Measurements from ENCODE around the gene REELD1.

Gene REELD1

DNA sequence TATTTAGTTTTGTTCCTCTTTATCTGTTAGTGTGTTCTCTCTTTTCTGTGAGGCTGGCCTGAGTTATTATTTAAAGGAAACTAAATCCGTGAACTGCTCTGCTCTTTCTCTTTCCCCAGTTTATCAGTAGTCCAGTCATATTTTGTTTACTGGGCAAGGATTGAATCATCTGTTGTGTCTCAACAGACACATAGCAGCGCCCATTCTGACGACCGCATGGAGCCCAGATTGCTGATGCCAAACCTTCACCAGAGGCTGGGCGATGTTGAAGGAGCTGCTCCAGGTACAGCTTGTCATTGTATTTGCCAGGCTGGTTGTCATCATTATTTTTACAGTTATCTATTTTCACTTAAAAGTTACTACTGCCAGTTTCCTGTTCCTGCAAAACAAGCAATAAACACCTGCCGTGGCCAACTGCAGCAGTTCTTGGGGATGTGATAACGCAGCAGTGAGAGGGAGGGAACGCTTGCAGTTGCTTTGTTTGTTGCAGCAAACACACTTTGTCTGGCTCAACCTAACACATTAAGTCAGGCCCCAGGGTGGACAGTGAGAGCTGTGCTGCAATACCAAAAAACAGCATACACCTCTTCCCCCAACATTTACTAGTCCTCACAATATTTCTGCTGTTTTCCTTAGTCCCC, 10.1 kb downstream of the REELD1 start:
- no peak for DNase-seq (ENCODE audit: low spot score)

DNA sequence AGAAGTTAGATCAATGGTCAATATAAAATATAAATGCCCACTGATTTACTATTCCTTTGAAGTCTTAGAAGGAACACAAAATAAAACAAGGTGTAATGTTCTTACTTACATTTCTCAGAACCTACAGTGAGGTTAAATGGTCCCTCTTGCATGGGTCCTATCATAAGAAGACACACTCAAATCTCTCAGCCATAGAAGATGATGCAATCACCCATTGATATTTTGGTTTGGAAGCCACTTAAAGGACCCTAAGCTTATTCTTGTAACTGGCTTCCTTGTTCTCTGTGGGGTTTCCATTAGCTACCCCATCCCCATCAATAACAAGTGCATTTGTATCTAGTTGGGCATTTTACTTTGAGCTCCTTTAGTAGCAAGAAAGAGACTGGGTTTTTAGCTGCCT, 15.1 kb downstream of the REELD1 start:
- no peak for DNase-seq (ENCODE audit: low spot score)

DNA sequence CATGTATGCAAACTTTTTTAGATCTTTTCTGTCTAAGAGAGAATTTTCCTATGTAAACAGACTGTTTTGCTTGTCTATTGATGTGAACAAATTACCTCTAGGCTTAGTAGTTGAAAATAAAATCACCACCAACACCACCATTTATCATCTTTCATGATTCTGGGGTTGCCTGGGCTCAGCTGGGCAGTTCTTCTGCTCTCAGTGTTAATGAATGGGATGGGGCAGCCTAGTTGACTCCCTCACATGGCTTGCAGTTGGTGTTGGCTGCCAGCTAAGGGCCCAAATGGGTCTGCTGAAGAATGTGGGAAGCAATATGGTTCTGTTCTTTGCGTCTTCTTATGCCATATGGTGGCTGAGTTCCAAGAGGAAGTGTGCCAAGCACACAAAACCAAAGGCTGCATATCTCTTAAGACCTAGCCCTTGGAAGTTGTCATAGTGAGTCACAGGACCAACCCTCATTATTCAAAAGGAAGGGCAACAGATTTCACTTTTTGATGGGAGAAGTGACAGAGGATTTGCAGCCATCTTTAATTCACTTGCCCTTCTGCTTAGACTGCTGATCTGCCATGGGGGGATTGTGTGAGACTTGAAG, 17.9 kb downstream of the REELD1 start:
- DNase-seq (ENCODE audit: low spot score): no peak

DNA sequence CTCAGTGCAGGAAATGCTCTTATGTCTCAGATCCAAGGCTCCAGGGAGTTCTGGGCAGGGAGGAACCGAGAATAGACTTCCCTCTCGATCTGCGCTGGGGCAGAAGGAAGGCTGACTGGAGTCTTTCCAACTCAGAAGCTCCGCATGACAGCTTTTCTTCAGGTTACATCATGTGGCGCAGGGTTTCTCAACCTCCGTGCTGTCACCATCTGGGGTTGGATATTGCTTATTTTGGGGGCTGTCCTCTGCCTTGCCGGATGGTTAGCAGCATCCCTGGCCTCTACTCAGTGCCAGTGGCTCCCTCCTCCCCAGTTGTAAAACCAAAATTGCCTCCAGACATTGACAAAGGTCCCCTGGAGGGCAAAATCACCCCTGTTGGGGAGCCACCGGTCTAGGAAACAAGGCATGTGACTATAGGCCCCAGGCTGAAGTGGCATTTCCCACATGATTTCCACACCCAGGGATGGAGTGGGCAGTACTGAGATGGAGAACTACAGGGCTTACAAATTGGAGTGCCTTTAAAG, 21.4 kb downstream of the REELD1 start:
- DNase-seq (ENCODE audit: low spot score): no peak

DNA sequence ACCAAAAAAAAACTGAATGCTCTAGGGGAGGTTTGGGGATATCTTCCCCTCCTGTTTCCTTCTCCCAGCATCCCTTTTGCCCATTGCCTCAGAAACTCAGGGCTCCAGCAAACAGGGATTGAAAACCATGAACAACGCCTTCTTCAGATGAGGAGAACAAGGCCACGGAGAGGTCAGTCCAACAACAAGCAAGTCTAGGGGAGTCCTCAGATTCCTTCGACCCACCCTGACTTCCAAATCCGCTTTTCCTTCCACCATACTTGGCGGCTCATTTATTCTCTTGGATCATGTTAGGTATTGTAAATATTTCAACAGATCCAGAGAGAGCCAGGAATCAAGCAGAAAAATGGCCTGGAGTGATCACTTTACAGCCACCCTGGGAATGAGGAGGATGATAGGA, 21.9 kb downstream of the REELD1 start:
- no peak for DNase-seq (ENCODE audit: low spot score)

DNA sequence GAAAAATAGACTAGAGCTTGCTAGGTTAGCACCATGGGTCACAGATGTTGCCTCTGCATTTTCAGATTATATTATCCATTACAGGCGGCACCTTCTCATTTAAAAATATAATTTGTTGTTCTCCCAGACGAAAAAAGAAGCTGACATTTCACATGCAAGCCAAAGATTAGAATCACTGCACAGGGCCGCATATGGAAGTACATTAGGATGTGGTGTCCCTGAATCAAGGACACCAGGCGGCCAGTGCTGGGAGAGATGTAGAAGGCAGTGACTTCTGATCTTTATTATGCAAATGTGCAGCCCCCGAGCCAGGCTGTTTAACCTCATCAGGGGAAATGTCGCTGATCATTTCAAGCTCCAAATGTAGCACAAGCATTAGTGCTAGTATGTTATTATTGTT, 22.8 kb downstream of the REELD1 start:
- DNase-seq (ENCODE audit: low spot score): no peak

DNA sequence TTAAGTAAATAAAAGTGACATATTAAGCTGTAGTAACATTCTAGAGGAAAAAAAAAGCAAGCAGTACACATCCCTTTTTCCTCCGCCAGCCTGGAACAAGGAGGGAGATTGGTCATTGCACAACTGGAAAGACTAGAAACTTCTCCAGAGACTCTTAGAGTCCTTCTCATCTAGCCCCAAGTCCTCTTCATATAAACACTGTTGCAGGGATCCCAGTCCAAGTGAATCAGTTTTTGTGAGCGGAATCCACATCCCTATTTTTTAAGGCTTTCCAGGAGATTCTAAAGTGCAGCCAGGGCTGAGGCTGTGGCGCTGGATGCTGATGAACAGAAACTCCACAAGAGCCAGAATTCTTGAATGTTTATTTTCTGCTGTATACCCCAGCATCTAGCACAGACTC, 23.8 kb downstream of the REELD1 start:
- no peak for DNase-seq (ENCODE audit: low spot score)

DNA sequence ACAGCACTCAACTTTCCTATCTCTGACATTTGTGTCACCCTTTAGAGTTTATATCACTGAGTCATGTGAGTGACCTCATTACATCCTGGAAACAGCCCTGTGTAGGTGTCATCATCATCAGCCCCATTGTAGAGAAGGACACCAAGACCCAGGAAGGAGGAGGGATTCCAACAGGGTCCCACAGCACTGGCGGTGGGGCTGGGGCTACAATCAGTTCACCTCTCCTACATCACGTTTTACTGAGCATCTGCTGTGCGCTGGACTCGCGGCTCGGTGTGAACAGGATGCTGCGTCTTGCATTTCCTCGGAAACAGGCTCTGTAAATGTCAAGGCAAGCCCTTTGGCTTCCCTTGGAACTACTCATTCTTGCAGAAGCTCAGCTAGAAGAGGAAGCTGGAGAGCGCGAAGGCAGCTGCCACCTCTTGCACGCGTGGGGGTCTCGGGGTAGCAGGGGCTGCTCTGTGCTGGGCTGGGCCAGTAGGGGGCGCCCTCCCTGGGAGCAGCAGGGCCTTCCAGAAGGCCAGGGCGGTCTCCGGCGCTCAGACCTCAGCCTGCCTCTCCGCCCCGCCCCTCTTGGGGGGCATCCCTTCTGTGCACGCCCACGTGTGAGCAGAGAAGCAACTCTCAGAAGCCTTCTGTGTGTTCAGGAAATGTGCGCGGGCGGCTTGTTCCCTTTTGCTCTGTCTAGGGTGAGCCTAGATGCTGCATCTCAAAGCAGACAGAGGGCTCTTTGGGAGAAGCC, 29.0 kb downstream of the REELD1 start:
- no peak for DNase-seq (ENCODE audit: low spot score)

DNA sequence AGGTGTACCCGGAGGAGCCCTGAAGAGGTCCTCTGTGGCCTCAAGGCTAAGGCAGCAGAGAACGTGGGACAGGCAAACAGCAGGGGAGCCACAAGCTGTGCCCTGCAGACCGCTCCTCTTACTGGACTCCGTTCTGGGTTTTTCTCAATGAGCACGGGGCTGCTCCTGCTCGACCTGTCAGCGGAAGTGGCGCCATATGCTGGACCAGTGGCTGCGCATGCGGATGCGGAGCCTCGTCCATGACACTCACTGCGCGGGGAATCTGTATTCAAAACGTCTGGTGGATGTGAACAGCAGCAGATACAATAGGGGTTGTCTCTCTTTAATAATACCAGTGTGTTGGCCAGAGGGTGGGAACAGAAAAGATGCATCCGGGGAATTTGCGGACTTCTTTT, 29.5 kb downstream of the REELD1 start:
- DNase-seq (ENCODE audit: low spot score): no peak

DNA sequence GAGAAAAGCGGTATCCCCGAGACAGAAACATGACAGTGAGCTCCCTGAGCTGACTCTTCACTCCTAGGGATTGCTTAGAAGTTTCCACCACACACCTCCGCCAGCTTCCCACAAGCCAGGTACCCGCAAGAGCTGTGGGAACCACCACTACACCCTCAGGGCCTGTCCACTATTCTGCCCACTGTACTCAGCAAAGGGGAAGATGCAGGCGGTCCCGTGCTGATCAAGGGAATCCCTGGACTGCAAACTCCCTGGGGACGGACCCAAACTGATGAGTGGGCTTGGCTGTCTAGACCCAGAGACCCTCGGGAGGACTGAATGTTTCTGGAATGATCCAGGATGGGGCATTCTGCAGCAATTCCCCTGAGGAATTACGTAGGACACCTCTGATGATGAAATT, 30.2 kb downstream of the REELD1 start:
- no peak for DNase-seq (ENCODE audit: low spot score)

DNA sequence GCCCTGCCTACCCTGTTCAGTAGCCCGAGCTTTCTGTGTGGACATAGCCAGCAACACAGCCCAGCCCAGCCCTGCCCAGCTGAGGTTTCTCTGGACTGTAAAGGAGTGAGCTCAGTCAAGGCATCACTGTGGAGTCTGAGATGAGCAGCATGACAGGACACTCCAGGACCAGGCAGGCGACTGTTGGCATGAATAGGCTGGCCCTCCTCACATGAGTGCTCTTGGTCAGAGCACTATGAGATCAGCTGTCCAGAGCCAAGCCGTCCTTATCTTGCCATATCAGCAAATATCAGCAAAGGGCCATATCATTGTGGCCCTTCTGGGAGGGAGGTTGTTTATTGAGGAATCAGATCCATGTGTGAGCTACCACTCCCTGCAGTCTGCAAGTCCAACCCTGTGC, 30.9 kb downstream of the REELD1 start:
- DNase-seq (ENCODE audit: low spot score): no peak

DNA sequence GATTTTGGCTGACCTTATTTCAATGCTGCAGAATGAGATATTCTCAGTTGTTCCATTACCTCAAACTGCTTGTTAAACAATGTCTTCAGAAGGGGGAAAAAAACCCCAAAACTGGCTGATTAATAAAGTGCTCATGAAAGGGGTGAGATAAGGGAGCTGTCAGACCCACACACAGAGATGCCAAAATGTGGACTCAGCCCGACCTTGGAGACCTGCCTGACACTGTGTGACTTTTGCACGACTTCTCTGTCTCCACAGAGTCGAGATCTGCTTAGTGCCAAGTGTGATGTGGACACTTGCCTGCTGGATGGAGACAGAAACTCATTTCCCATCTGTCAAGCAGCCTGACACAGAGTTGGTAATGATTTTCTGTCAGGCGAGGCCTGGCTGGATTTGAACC, 31.5 kb downstream of the REELD1 start:
- DNase-seq (ENCODE audit: low spot score): no peak

DNA sequence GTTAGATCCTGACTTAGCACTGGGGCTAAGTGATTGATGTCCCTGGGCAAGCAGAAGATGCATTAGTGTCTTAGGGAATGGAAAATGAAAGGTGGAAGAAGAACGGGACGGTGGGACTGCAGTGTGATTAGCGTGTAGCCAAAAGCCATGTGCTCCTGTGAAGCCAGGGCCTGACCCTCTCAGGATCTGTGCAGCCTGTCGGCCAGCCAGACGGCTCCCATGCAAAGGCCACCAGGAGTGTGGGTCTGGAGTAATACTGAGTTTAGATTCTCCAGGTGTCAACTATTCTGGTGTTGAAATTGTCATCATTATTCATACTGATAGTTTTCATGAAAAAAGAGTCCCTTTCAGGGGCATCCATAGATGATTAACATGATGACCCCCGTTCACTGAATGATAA, 32.0 kb downstream of the REELD1 start:
- DNase-seq (ENCODE audit: low spot score): no peak

DNA sequence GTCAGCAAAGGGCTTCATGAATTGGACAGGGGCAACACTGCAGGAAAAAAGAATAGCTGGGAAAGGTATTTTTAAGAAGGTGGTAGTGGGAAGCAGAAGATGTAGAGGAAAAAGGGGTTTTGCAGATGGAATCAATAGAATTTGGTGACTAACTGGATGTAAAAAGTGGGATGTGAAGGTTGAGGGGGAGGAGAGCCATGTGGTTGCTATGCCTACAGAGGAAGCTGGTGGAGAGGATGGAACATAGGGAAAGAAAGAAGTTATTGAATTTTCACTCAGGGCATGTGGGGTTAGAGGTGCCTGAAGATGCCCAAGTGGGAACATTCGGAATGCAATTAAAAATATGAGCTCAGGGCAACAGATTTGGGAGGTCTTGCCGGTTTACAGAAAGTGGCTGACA, 33.0 kb downstream of the REELD1 start:
- DNase-seq (ENCODE audit: low spot score): no peak

DNA sequence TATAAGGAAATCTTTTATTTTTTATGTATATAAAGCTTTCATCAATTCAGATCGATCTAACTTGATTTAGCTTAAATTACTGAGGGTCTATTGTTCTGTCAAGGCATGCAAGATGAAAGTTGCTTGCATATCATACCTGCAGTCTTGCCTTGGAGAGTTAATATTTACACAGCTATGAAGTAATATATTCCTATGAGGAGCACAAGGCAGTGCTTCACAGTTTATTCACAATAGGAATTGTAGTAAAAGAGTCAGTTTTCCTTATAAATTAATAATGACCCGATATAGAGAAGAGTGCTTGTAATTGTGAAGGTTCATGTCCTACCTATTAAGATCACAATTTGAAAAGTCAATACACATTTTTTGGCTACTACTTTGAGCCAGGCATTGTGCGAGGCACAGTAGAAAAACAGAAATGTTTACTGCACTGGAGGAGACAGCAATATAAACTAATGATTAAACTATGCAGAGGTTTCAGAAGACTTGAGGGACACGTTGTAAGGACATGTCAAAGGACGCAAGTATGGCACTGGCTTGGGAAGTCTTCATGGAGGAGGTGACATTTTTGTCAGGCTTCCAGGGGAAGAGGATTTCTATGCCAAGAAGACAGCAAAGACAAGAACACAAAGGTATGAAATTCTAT, 38.8 kb downstream of the REELD1 start:
- DNase-seq (ENCODE audit: low spot score): no peak

DNA sequence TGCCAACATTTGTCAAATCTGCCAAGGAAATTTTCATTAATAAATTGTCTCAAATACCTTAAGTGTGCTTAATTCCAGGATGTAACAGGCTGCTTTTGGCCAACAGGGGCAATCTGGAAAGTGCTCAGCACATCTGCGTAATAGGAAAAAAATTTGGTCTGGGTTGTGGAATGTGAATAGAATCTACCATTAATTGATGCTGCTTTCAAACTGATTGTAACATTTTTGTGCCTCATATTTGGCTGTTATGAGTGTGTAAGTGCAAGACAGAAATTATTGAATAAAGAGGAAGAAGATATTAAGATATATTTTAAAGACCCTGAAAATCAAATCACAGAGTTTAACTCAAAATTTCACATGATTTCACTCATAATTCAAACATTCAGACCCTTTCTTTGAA, 41.1 kb downstream of the REELD1 start:
- no peak for DNase-seq (ENCODE audit: low spot score)

DNA sequence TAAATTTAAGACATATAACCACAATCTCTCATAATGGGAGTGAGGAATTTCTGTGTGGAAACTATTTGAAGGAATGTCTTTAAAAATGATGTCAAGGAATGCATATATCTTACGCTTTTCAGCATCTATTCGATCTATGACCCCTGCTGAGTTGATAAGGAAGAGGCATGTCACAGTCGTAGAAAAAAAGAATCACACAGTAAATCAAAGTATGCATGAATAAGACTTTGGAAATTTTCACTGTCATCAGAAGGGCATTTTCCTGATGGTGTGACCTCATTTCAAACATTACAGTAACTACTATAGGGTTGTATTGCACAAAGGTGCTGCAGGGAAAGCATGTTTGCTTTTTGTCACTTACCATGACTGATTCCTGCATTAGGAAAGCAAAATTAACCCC, 41.5 kb downstream of the REELD1 start:
- DNase-seq (ENCODE audit: low spot score): no peak

DNA sequence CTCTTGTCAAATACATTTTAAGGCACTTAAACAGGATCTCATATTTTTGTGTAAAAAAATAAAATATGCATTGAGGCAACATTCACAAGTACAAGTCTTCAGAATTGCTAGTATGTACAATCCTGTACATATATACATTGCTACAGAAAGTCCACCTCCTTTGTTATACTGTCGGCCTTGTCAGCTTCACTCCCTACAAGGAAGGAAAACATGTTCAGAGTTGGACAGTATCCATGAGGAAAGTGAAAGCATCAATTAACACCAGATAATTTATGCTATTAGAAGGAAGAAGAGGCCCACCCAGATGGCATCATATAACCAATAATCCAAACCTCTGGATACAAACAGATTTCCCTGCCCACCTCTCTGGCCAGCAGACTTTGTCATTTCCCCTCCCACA, 42.0 kb downstream of the REELD1 start:
- no peak for DNase-seq (ENCODE audit: low spot score)

DNA sequence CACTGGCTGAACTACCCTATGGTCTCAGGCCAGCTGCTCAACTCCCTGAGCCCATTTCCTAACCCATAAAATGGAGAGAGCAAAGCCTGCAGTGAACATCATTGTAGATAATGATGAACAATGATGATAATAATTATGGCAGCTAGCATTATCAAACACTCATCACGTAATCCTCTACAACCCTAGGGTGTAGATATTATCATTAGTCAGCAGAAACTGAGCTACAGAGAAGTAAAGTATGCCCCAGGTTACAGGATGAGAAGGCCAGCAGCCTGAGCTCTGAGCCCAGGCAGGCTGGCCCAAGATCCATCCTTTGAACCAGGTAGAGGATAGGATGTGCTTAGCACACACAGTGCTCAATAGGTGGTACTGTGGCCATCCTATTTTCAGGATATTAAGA, 43.2 kb downstream of the REELD1 start:
- DNase-seq (ENCODE audit: low spot score): no peak

DNA sequence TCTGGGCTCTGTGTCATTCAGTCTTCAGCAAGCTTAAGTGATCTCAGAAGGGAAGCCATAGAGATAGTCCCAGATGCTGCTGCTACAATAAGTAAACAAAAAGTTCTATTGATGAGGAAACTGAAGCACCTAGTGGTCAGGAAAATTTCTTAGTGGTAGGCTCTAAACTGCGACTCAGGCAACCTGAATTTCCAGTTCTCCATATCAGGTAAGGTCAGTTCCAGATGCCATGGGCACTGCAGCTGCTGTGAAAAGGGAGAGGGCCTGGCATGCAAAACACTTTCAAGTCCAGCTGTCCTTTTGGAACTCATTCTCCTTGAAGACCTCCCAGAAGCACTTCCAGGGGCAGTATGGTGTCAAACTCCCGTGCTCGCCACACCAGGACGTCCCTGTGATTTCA, 46.2 kb downstream of the REELD1 start:
- DNase-seq (ENCODE audit: low spot score): no peak

DNA sequence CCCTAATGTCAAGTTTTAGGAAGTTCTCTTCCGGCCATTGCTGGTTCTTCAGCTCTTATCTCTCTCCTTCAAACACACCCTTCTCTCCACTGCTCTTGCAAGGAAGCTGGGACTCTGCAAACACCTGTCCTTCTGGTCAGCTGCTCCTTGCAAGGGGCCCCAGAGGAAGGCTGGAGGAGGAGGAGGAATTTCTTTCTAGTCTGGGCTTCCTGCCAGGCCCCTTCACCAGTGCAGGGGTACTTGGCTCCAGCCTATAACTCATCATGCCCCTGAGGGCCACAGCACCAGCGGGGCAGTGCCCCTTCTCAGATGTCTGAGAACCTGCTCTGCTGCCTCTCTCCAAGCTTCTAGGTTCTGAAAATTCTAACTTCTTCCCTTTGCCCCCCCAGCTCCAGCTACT, 46.7 kb downstream of the REELD1 start:
- DNase-seq (ENCODE audit: low spot score): no peak

DNA sequence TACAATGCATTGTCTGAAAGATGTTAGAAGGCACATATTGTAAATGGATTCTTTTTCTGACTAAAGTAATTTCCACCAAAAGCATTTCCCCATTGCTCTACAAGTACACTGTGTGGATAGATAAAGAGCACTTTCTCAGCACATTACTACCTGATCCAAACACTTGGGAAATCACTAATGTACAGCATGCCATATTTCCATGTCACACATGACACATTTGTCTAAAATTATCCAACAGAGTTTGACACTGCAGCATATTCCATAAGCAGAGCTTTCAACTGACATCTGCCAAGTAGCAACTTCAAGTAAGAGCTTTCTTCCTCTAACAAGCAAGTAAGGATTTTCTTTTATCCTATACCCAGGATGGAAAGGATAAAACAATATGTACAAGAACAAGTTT, 49.5 kb downstream of the REELD1 start:
- DNase-seq (ENCODE audit: low spot score): no peak

DNA sequence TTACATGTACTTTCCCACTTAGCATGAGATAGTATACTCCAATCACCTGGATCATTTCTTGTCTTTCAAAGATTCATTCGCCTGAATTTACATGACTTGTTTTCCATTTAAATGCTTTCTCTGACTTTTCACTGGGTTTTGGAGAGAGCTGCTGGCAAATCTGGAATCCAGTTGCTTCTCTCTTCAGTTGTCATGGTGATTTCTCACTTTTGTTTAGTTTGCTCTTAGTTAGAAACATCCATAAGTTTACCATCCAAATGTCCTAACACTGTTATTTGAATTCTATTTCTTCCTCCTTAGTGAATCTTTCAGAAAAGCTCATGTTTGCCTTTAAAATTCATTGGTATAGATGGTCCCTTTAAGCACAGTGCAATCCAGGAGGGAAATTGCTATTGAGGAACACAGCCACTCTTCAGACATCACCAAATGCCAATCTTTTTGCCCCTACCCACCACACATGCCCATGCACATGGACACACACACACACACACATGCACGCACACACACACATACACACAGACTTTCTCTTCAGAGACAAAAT, 51.7 kb downstream of the REELD1 start:
- DNase-seq (ENCODE audit: low spot score): no peak
